Stimulated activated CD4-positive, alpha-beta T cell treated with anti-CD3 and anti-CD28 coated beads, TNF-alpha, amount 100 ng/mL, for 1 hour (primary cell): ENCODE results near the gene SPAG7.
A peak's percentile ranks its signal among the peaks of the same experiment; 100 is the strongest.

Experiments
- DNase-seq, 3 donors: peaks; one replicate each; pipeline ENCODE4 v3.0.0-alpha.2; 2020; ENCODE audit warnings: low read depth in 3 of 3, low spot score in 1 of 3

SPAG7 gene

GRCh38 chr17:4967539-4968485 lies at the start of gene SPAG7:
Gene SPAG7 (minus strand): TSS chr17:4967817. CDS start chr17:4967804, 13 bp downstream.
- DNase-seq: peak; percentile 86 to 92 (median 89)

- no peak for DNase-seq
Measured at GRCh38 chr17:5014357-5014756, 46.7 kb upstream of the SPAG7 start.

GRCh38 chr17:5011928-5012327 lies 44.3 kb upstream of the SPAG7 start:
- DNase-seq: no peak

- DNase-seq: no peak
Measured at GRCh38 chr17:5003214-5003867, 35.7 kb upstream of the SPAG7 start.

- no peak for DNase-seq
Measured at GRCh38 chr17:5002121-5002788, 34.6 kb upstream of the SPAG7 start.

- no peak for DNase-seq
Measured at GRCh38 chr17:5000237-5000639, 32.6 kb upstream of the SPAG7 start.

GRCh38 chr17:4999430-5000093 lies 31.9 kb upstream of the SPAG7 start:
- DNase-seq: no peak

- DNase-seq: no peak
Measured at GRCh38 chr17:4998732-4999429, 31.3 kb upstream of the SPAG7 start.

- DNase-seq: no peak
Measured at GRCh38 chr17:4998027-4998731, 30.6 kb upstream of the SPAG7 start.

GRCh38 chr17:4997302-4998026 lies 29.8 kb upstream of the SPAG7 start, which contains the start of the genes INCA1 and KIF1C:
Gene INCA1 (minus strand): TSS chr17:4997522. CDS start chr17:4994437, 3,085 bp downstream.
Gene KIF1C (plus strand): TSS chr17:4997950. CDS start chr17:5000247, 2,297 bp downstream.
- peak; percentile 79 to 85 (median 82) for DNase-seq

GRCh38 chr17:4994081-4994595 lies 26.5 kb upstream of the SPAG7 start:
- no peak for DNase-seq

- DNase-seq: no peak
Measured at GRCh38 chr17:4987767-4988567, 20.4 kb upstream of the SPAG7 start.

GRCh38 chr17:4986951-4987766 lies 19.5 kb upstream of the SPAG7 start, which contains the start of gene CAMTA2:
Gene CAMTA2 (minus strand): TSS chr17:4987675. CDS start chr17:4986222, 1,453 bp downstream.
- DNase-seq: peak; percentile 65 to 86 (median 65)

GRCh38 chr17:4986403-4986802 lies 18.8 kb upstream of the SPAG7 start:
- no peak for DNase-seq

- DNase-seq: no peak
Measured at GRCh38 chr17:4982305-4982704, 14.7 kb upstream of the SPAG7 start.

GRCh38 chr17:4980644-4981216 lies 13.1 kb upstream of the SPAG7 start:
- no peak for DNase-seq

- no peak for DNase-seq
Measured at GRCh38 chr17:4978726-4979125, 11.1 kb upstream of the SPAG7 start.
